Eye (tissue), 1 donor: ENCODE data around the gene CRADD.
"Not testable (repeated sequence)": the region's sequence is repeated elsewhere in the genome, so short reads cannot be mapped to it uniquely, and the experiment has no call there.

Source experiments
- DNase-seq: peaks from one replicate; pipeline ENCODE4 v3.0.0-alpha.2; 2015

The CRADD gene

GRCh38 chr12:93740751-93741150 is 63.6 kb downstream of the CRADD start:
- DNase-seq, result no peak

GRCh38 chr12:93741659-93742109 is 64.5 kb downstream of the CRADD start:
- no peak for DNase-seq

- peak; percentile 87 for DNase-seq
Measured at GRCh38 chr12:93742110-93742934, 65.1 kb downstream of the CRADD start.

DNA sequence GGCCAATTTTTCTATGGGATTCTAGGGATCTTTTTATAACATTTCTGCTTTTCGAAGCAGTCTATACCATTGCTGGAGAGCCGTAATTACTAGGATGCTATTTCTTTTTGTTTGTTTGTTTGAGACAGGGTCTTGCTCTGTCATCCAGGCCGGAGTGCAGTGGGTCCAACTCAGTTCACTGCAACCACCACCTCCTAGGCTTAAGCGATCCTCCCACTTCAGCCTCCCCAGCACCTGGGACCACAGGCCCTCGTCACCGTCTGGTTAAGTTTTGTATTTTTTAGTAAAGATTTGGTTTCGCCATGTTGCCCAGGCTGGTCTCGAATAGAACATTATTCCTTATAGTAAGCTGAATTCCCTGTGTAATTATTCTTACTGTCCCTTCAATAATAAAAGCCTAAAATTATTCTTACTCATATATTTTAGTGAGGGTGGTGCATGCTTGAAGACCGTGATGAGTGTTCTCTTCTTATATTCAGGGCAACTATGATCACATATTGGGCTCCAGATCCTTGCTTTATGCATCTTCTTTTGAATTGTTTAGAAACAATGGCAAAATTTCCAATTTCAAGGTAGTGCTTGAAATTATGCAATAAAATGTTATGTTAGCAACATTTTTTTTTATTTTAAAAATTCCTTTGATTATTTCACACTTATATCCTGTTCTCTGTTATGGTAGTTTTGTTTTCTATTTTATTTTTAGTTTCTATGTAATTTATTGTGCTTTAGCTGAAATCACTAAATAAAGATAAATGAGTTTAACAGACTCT is 66.2 kb downstream of the CRADD start:
- DNase-seq, result no peak

GRCh38 chr12:93743999-93744689 is 67.0 kb downstream of the CRADD start:
- no peak for DNase-seq

DNA sequence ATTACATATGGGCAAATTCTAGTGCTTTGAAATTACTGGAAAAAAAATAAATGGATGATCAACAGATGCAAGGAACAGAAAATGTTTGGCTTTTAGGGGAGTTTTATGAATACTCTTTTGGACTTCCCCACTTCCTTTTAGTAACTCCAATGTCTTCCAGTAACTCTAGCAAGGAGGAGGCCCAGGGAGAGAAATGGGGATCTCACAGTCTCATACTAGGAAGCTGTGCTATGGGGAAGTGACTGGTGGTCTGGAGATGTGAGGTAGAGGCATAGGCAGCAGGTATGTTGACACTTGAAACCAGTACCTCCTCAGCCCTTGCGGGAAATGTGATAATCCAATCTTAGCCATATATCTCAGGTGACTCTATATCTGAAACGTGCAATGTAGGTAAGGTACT is 68.1 kb downstream of the CRADD start:
- DNase-seq, result no peak

DNA sequence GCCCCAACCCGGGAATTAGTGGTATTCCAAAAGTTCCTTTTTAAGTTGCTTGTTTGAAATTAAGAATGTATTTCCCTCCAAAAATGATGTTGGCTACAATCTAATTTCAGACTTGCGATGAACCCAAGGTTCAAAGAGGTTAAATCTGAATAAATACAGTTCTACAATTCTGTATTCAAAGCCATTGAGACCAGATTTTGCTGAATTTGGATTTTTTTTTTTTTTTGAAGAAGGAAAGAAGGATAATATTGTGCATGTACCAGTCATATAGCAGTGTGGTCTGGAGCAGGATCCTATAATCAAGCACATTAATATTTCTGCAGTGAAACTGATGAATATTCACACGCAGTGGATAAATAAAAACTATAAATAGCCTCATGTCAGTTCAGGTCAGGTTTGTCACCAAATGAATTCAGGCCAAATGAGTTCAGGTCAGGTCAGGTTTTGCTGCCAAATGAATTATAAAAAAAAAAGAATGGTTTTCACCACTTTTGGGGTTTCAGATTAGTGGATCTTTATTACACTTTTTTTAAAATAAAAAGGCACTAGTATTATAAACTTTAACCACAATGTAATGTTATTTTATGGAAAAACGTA is 69.5 kb downstream of the CRADD start:
- DNase-seq, result no peak

GRCh38 chr12:93748672-93749383 is 71.7 kb downstream of the CRADD start:
- DNase-seq, result no peak

DNA sequence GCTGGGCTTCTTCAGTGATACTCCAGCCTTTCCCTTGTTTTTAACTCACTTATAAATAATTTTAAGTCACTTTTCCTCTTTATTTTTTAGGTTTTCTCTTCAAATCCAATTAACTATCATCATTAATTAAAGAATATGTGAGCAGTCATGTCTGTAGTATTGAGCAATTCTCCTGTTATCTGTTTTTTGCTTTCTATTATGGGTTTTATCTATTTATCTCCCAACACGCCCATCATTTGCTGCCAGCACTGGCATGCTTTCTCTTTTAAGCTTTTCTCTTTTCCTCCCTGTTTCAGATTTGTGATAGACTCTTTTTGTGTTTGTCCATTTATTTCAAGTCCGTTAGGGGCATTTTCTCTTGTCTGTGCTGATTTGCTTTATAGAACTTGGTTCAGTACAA is 72.3 kb downstream of the CRADD start:
- no peak for DNase-seq

- no peak for DNase-seq
Measured at GRCh38 chr12:93750056-93750455, 72.9 kb downstream of the CRADD start.

DNA sequence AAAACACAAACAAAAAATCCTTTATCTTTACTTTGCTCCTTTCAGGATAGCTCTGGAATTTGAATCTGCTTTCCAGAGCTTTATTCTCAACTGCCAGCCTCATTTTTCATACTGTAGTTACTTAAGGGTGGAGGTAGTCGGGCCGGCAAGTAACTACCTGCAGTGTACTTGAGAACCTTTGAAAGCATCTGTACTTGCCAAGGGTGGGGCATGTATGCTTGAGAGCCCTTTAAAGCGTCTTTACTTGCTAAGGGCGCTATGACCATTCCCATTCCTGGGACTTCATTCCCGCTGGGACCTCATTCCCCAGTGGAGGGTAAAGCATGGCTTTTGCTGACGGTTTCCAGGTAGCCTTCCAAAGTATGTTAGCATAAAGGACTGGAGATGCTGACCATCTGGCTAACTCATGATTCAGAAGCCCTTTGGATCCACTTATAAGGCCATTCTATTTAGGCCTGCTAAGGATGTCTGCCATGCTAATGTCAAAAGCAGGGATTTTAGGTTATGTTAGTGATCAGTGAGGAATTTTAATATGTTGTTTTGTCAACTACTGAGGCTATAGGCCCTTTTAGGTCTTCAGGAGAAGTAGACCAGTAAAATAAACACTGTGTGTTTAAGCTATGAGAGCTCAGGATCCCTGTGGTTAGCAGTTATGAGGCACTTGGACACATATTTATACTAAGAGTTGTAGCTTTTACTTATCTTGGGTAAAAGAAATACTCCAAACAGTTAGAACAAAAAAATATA is 74.9 kb downstream of the CRADD start:
- DNase-seq, result no peak

DNA sequence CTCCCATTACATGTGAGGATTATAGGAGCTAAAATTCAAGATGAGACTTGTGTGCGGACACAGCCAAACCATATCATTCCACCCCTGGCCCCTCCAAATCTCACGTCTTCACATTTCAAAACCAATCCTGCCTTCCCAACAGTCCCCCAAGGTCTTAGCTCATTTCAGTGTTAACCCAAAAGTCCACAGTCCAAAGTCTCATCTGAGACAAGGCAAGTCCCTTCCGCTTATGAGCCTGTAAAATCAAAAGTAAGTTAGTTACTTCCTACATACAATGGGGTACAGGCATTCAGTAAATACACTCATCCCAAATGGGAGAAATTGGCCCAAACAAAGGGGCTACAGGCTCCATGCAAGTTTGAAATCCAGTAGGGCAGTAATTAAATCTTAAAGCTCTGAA is 76.1 kb downstream of the CRADD start:
- no peak for DNase-seq

GRCh38 chr12:93753838-93754429 is 76.8 kb downstream of the CRADD start:
- no peak for DNase-seq

DNA sequence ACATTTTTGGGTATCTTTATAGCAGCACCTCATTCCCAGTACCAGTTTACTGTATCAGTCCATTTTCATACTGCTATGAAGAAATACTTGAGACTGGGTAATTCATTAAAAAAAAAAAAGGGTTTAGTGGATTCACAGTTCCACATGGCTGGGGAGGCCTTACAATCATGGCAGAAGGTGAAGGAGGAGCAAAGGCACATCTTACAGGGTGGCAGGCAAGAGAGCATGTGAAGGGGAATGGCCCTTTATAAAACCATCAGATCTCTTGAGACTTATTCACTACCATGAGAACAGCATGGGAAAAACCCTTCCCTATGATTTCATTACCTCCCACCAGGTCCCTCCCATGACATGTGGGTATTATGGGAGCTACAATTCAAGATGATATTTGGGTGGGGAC is 77.7 kb downstream of the CRADD start:
- not testable (repeated sequence) for DNase-seq

DNA sequence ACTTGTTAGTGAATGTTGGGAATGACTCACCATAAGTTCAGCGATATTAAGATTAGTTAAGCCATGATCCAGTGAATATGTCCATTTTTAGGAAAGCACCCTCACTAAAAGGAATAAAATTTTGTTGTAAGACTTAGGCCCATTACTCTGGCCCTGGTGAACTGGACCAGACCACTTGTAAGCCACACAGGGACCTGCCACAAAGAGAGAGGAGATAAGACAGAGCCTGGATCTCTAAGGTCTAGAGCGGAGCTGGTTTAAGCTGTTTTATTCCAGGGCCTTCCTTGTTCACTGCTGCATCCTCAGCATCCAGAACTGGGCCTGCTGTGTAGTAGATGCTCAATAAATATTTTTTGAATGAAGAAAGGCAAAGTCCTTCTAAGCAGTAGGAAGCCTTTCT is 79.1 kb downstream of the CRADD start:
- no peak for DNase-seq

DNA sequence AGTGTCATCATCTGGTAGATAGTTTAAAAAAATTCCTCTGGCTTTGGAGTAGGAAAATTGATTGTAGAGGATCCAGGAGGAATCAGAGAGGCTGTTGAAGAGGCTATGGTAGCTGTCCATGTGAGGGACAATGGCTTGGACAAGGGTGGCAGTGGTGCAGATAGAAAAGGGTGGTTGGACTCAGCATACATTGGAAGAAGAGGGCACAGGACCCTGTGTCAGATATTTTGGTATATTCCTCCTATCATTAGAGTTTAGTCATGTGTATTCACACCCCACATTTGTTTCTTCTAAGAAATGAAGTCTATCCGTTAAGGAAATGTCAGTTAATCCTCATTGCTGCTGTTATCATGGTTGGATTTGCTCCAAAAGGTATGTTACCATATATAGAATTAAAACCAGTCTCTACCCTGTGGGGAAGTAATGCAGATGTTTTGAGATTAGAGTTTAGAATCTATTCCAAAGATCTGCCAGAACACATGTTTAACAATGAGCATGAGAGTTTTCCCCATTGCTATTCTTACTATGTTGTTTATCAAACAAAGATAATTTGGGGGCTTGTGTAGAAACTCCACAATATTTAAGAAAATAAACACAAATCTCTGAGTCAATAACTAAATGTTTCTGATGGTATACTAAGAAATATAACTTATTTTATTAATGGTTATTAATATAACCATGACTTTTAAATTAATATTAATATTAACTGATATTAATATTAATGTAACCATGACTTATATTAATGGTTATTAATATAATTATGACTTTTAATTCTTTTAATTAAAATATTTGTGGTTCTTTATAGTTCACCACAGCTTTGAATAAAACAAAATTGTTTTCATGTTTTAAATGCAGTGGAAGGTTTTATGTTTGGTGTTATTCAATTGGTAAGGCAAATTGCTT is 80.9 kb downstream of the CRADD start:
- no peak for DNase-seq

GRCh38 chr12:93758801-93759373 is 81.7 kb downstream of the CRADD start:
- DNase-seq, result no peak

DNA sequence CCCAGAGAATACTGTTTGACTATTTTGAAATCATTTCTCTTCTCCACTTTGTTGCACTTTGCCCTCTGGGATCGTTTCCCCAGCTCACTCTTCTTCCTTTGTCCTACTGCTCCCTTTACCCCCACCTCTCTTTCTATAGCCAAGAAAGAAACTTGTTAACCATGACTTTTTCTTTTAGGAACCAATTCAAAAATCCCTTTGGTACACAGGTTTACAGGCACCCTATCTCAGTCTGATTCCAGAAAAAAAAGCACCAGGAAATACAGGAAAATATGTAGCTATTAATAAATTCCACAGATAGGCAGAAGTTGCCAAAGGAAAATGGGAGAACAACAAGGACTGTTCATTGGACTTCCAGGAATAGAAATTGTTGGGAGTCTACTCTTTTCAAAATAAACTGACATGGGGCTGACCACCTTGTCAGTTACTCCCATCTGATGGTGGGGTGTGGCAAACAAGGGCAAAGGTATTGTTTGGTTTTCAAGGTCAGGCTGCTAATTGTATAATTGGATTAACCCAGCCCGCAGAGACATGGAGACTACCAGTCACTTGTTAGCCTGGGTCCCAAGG is 82.4 kb downstream of the CRADD start:
- no peak for DNase-seq

DNA sequence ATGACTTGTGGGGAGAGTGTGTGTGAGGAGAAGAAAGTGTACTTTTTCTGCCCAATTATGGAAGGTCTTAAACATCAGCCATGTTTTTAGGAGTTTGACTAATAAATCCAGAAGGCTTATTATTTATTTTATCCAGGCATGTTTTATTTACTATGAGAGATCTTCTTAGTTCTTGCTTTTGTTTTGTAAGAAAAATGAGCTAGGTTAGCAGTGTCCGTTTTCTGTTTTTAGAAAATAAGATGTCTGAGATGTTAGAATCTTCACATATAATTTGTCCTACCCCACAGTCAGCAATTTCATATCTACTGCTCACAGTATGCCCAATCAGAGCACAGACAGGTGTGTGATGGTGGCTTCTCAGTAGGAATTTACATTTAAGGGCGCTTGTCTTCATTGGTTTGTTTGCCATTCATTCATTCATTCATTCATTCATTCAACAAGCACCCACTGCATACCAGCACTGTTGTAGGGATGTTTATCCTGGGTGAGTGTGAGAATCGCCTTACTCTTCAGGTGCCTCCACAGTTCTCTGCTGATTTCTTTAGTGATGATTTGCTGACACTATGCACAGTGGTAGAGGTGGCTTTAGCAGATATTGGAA is 83.2 kb downstream of the CRADD start:
- DNase-seq, result no peak
